BLaER1 treated with 17β-estradiol and CSF1 and Interleukin-3, amounts not matched to agents 10 nM and 100 nM (cell line): ENCODE measurements around the gene MIEN1.

Source experiments
- H3K27ac ChIP-seq, 11 experiments: shearing (Covaris generic); formaldehyde crosslinking; 2 replicates each; pipeline ENCODE4 v1.8.1; 2022
- H3K27me3 ChIP-seq, 11 experiments: shearing (Covaris generic); formaldehyde crosslinking; 2 replicates each; pipeline ENCODE4 v1.8.1; 2022
- H3K36me3 ChIP-seq, 11 experiments: shearing (Covaris generic); formaldehyde crosslinking; 2 replicates each; pipeline ENCODE4 v1.8.1; 2022
- H3K4me1 ChIP-seq, 10 experiments: shearing (Covaris generic); formaldehyde crosslinking; 2 replicates each; pipeline ENCODE4 v1.8.1; 2022
- H3K4me2 ChIP-seq, 11 experiments: shearing (Covaris generic); formaldehyde crosslinking; 2 replicates each; pipeline ENCODE4 v1.8.1; 2022
- H3K4me3 ChIP-seq, 10 experiments: shearing (Covaris generic); formaldehyde crosslinking; 2 replicates each; pipeline ENCODE4 v1.8.1; 2022
- H3K9ac ChIP-seq, 11 experiments: shearing (Covaris generic); formaldehyde crosslinking; 2 replicates each; pipeline ENCODE4 v1.8.1; 2022
- H3K9me3 ChIP-seq, 11 experiments: shearing (Covaris generic); formaldehyde crosslinking; replicated peaks in 1 of 11; 2 replicates each; pipeline ENCODE4 v1.8.1; 2022
- H4K20me1 ChIP-seq, 11 experiments: shearing (Covaris generic); formaldehyde crosslinking; 2 replicates each; pipeline ENCODE4 v1.8.1; 2022
- Cebpa-rat ChIP-seq, 11 experiments: shearing (Covaris generic); IDR thresholded peaks; 2 replicates each; pipeline ENCODE4 v1.8.1; 2022

Gene MIEN1

GRCh38 chr17:39705786-39706348 lies 24.5 kb downstream of the MIEN1 start:
- Histone ChIP-seq H3K4me3 (no peak overlapping the region), H4K20me1 (no peaks in the 10 kb centered on the region; a peak in 1 of 22 replicates), H3K9ac (peak overlapping the region in 6 of 11 experiments; percentile 15 to 56 (median 36); a peak in 7 of 22 replicates), H3K9me3 (no peaks in the 10 kb centered on the region), H3K27me3 (peaks cover 13 to 26% (median 17%) of the 10 kb centered on the region in 11 experiments), H3K4me1 (peaks cover 37 to 81% (median 75%) of the 10 kb centered on the region in 10 experiments), H3K4me2 (peak overlapping the region; percentile 37 to 95 (median 82); a peak in 21 of 22 replicates), H3K36me3 (no peaks in the 10 kb centered on the region), H3K27ac (peak overlapping the region in 3 of 11 experiments; percentile 17 to 29 (median 20); a peak in 1 of 22 replicates)
- no peak for TF ChIP-seq Cebpa-rat (IDR thresholded peaks at IDR 0.05)

DNA sequence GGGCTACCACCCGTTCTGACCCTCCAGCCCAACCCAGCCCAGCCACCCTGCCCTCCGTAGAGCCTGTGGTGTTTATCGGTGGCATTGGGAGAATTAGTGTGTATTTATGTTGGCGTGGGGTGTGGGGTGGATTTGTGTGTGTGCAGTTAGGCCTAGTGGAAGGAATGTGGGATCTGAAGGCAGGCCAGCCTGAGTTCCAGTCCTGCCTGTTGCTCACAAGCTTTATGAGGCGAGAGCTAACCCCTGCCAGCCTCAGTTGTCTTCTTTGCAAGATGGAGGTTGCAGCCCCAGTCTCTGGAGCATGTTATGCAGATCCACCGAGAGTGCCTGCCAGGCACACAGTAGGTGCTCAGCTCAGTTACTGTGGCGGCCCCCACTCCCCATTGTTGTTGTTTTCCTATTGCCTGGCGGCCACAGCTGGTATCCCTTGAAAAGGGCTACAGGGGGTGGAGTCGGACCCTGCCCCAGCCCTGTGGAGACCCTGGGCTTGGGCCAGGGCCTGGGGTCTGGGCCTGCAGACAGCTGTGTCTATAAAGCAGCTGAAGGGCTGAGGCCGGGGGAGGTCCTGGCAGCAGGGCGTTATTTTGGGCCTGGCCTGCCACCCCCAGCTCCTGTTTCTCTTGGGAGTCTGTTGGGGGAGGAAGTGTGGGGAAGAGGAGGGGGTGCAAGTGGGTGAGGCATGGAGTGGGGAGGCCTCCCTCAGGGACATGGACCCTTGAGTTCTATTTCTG lies 25.3 kb downstream of the MIEN1 start:
- H3K27ac ChIP-seq = peak overlapping the region in 3 of 11 experiments; percentile 15 to 29 (median 20); a peak in 2 of 22 replicates
- H3K36me3 ChIP-seq = no peaks in the 10 kb centered on the region
- no peaks in the 10 kb centered on the region for H3K9me3 ChIP-seq
- H3K9ac ChIP-seq = peak overlapping the region in 8 of 11 experiments; percentile 15 to 56 (median 36); a peak in 10 of 22 replicates
- peak overlapping the region; percentile 37 to 95 (median 82) for H3K4me2 ChIP-seq
- peaks cover 37 to 72% (median 66%) of the 10 kb centered on the region in 10 experiments for H3K4me1 ChIP-seq
- no peaks in the 10 kb centered on the region; a peak in 1 of 22 replicates for H4K20me1 ChIP-seq
- no peak overlapping the region; a peak in 1 of 20 replicates for H3K4me3 ChIP-seq
- H3K27me3 ChIP-seq = peaks cover 21 to 35% (median 26%) of the 10 kb centered on the region in 11 experiments
- no peak for TF ChIP-seq Cebpa-rat (IDR thresholded peaks at IDR 0.05)

DNA sequence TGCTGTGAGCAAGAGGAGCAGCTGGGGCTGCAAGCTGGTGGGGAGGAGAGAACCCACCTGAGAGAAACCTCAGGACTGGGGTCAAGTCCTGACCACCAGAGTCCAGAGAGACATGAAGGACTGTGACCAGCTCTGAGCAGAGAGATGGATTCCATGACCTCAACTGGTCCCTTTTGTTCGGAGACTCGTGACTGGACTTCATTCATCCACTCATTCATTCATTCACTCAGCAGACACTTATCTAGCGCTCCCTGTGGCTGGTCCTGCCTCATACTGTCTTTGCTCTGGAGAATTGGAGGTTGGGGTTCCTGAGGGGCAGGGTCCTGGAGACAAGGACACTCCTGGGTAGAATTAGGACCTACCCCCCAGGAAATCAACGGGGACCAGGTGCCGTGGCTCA lies 26.4 kb downstream of the MIEN1 start:
- H3K4me3 ChIP-seq = no peak overlapping the region
- no peak overlapping the region for H3K9ac ChIP-seq
- H3K9me3 ChIP-seq = no peaks in the 10 kb centered on the region
- peaks cover 32 to 40% (median 37%) of the 10 kb centered on the region in 11 experiments for H3K27me3 ChIP-seq
- no peak overlapping the region for H3K27ac ChIP-seq
- TF ChIP-seq Cebpa-rat (IDR thresholded peaks at IDR 0.05) = no peak
- H3K36me3 ChIP-seq = no peaks in the 10 kb centered on the region
- no peaks in the 10 kb centered on the region; a peak in 1 of 22 replicates for H4K20me1 ChIP-seq
- peak overlapping the region in 8 of 11 experiments; percentile 76 to 95 (median 88); a peak in 13 of 22 replicates for H3K4me2 ChIP-seq
- H3K4me1 ChIP-seq = peaks cover 27 to 62% (median 56%) of the 10 kb centered on the region in 10 experiments

- no peaks in the 10 kb centered on the region; a peak in 1 of 22 replicates for H4K20me1 ChIP-seq
- H3K4me2 ChIP-seq = peak overlapping the region in 7 of 11 experiments; percentile 76 to 95 (median 90); a peak in 12 of 22 replicates
These were observed 27.1 kb downstream of the MIEN1 start for GRCh38 chr17:39702901-39703893.

GRCh38 chr17:39701784-39702422 lies 28.4 kb downstream of the MIEN1 start:
- no peaks in the 10 kb centered on the region for H3K36me3 ChIP-seq
- H3K9ac ChIP-seq = no peak overlapping the region
- no peaks in the 10 kb centered on the region; a peak in 1 of 22 replicates for H4K20me1 ChIP-seq
- H3K9me3 ChIP-seq = no peaks in the 10 kb centered on the region
- H3K4me3 ChIP-seq = no peak overlapping the region
- no peak for TF ChIP-seq Cebpa-rat (IDR thresholded peaks at IDR 0.05)
- H3K4me2 ChIP-seq = no peak overlapping the region
- peaks cover 36 to 54% (median 48%) of the 10 kb centered on the region in 11 experiments for H3K27me3 ChIP-seq
- H3K4me1 ChIP-seq = peaks cover 13 to 42% (median 36%) of the 10 kb centered on the region in 10 experiments
- H3K27ac ChIP-seq = no peak overlapping the region

More at GRCh38 chr17:39702901-39703893, 27.1 kb downstream of the MIEN1 start:
- Histone ChIP-seq H3K4me1 (peaks cover 20 to 55% (median 49%) of the 10 kb centered on the region in 10 experiments), H3K27me3 (peaks cover 38 to 47% (median 40%) of the 10 kb centered on the region in 11 experiments), H3K27ac (no peak overlapping the region), H3K9me3 (no peaks in the 10 kb centered on the region), H3K9ac (no peak overlapping the region), H3K4me3 (no peak overlapping the region), H3K36me3 (no peaks in the 10 kb centered on the region)
- no peak for TF ChIP-seq Cebpa-rat (IDR thresholded peaks at IDR 0.05)

GRCh38 chr17:39701012-39701783 lies 29.1 kb downstream of the MIEN1 start:
- H3K4me3 ChIP-seq = no peak overlapping the region
- no peak overlapping the region for H3K27ac ChIP-seq
- H3K4me1 ChIP-seq = peaks cover 9 to 35% (median 29%) of the 10 kb centered on the region in 10 experiments; a peak in 19 of 20 replicates
- no peaks in the 10 kb centered on the region; a peak in 1 of 22 replicates for H4K20me1 ChIP-seq
- H3K36me3 ChIP-seq = no peaks in the 10 kb centered on the region
- no peaks in the 10 kb centered on the region for H3K9me3 ChIP-seq
- peaks cover 36 to 54% (median 48%) of the 10 kb centered on the region in 11 experiments for H3K27me3 ChIP-seq
- no peak for TF ChIP-seq Cebpa-rat (IDR thresholded peaks at IDR 0.05)
- H3K4me2 ChIP-seq = no peak overlapping the region
- H3K9ac ChIP-seq = no peak overlapping the region

- no peaks in the 10 kb centered on the region for H3K36me3 ChIP-seq
- no peak overlapping the region for H3K27ac ChIP-seq
- H3K4me1 ChIP-seq = peaks cover 5 to 26% (median 20%) of the 10 kb centered on the region in 10 experiments; a peak in 19 of 20 replicates
- H3K27me3 ChIP-seq = peaks cover 36 to 54% (median 48%) of the 10 kb centered on the region in 11 experiments
- peak overlapping the region in 2 of 11 experiments; percentile 27 to 35; a peak in 1 of 22 replicates for H3K4me2 ChIP-seq
- no peaks in the 10 kb centered on the region; a peak in 1 of 22 replicates for H4K20me1 ChIP-seq
- H3K9ac ChIP-seq = no peak overlapping the region
- H3K9me3 ChIP-seq = no peaks in the 10 kb centered on the region
- TF ChIP-seq Cebpa-rat (IDR thresholded peaks at IDR 0.05) = no peak
- no peak overlapping the region for H3K4me3 ChIP-seq
These were observed 30.0 kb downstream of the MIEN1 start for GRCh38 chr17:39700148-39700987.
